ENCODE data around the gene ACOT8.
A peak's percentile ranks its signal among the peaks of the same experiment; 100 is the strongest.
"Not testable (repeated sequence)": the region's sequence is repeated elsewhere in the genome, so short reads cannot be mapped to it uniquely, and the experiment has no call there.

ACOT8 gene

GRCh38 chr20:45852326-45852725 lies 4.9 kb downstream of the ACOT8 start:
- DNase-seq (ENCODE audit: low spot score) = no peak

GRCh38 chr20:45851501-45851900 lies 5.7 kb downstream of the ACOT8 start:
- DNase-seq (ENCODE audit: low spot score) = no peak

GRCh38 chr20:45850926-45851325 lies 6.3 kb downstream of the ACOT8 start:
- no peak for DNase-seq (ENCODE audit: low spot score)

- DNase-seq (ENCODE audit: low spot score) = no peak
Measured at GRCh38 chr20:45850238-45850637, 7.0 kb downstream of the ACOT8 start.

GRCh38 chr20:45848969-45849582 lies 8.1 kb downstream of the ACOT8 start:
- DNase-seq (ENCODE audit: low spot score) = no peak

- DNase-seq (ENCODE audit: low spot score) = no peak
Measured at GRCh38 chr20:45848421-45848820, 8.8 kb downstream of the ACOT8 start.

- DNase-seq (ENCODE audit: low spot score) = no peak
Measured at GRCh38 chr20:45845452-45845851, 11.7 kb downstream of the ACOT8 start.

- DNase-seq (ENCODE audit: low spot score) = no peak
Measured at GRCh38 chr20:45843506-45843905, 13.7 kb downstream of the ACOT8 start.

GRCh38 chr20:45842169-45842812 lies 14.9 kb downstream of the ACOT8 start:
- DNase-seq (ENCODE audit: low spot score) = no peak

- DNase-seq (ENCODE audit: low spot score) = no peak
Measured at GRCh38 chr20:45841407-45842129, 15.6 kb downstream of the ACOT8 start.

GRCh38 chr20:45840700-45841198 lies 16.4 kb downstream of the ACOT8 start:
- DNase-seq (ENCODE audit: low spot score) = no peak

- no peak for DNase-seq (ENCODE audit: low spot score)
Measured at GRCh38 chr20:45836841-45837240, 20.4 kb downstream of the ACOT8 start.

GRCh38 chr20:45835825-45836224 lies 21.4 kb downstream of the ACOT8 start:
- no peak for DNase-seq (ENCODE audit: low spot score)

- DNase-seq (ENCODE audit: low spot score) = no peak
Measured at GRCh38 chr20:45835329-45835765, 21.8 kb downstream of the ACOT8 start.

GRCh38 chr20:45834797-45835161 lies 22.4 kb downstream of the ACOT8 start:
- no peak for DNase-seq (ENCODE audit: low spot score)

GRCh38 chr20:45833883-45834796 lies 23.1 kb downstream of the ACOT8 start:
- peak; percentile 50 for DNase-seq (ENCODE audit: low spot score)

- DNase-seq (ENCODE audit: low spot score) = peak; percentile 70
Measured at GRCh38 chr20:45833030-45833882, 23.9 kb downstream of the ACOT8 start, which contains the start of gene SNX21. Gene SNX21, plus strand, starts transcription at chr20:45833799. Its CDS starts 121 bp downstream, at chr20:45833920.

GRCh38 chr20:45832619-45833018 lies 24.6 kb downstream of the ACOT8 start:
- DNase-seq (ENCODE audit: low spot score) = no peak

- DNase-seq (ENCODE audit: low spot score) = not testable (repeated sequence)
Measured at GRCh38 chr20:45829673-45830106, 27.5 kb downstream of the ACOT8 start.

- DNase-seq (ENCODE audit: low spot score) = no peak
Measured at GRCh38 chr20:45828589-45828988, 28.6 kb downstream of the ACOT8 start.

GRCh38 chr20:45827712-45828111 lies 29.5 kb downstream of the ACOT8 start:
- no peak for DNase-seq (ENCODE audit: low spot score)

Data from LoVo (cell line).